NB4 (cell line): ENCODE results near the gene RASL11A.

Experiments
- CTCF ChIP-seq: IDR thresholded peaks from one replicate; pipeline ENCODE4 v1.5.1; 2012; ENCODE audit warnings: low read depth, low read length
- MAX ChIP-seq: IDR thresholded peaks from 2 replicates; pipeline ENCODE4 v1.6.1; 2011; ENCODE audit warnings: low read depth, low read length
- MYC ChIP-seq: IDR thresholded peaks from 2 replicates; pipeline ENCODE4 v1.6.1; 2011; ENCODE audit warnings: low read depth, low read length
- POLR2A ChIP-seq: IDR thresholded peaks from 2 replicates; pipeline ENCODE4 v1.6.1; 2011; ENCODE audit warnings: mild to moderate bottlenecking; ENCODE audit not compliant: insufficient read length; ENCODE audit errors: extremely low read depth

- no peak for TF ChIP-seq CTCF
- no peak for TF ChIP-seq MAX
- TF ChIP-seq POLR2A = no peak
- no peak for TF ChIP-seq MYC
Observed at GRCh38 chr13:27267596-27267995, 3.0 kb upstream of the RASL11A start.
